BLaER1 treated with 17β-estradiol and CSF1 and Interleukin-3, amounts not matched to agents 10 nM and 100 nM (cell line): Measurements from ENCODE around the gene LRRK2.
A peak's percentile ranks its signal among the peaks of the same experiment; 100 is the strongest.

Experiments
- H3K27ac ChIP-seq, 11 experiments: shearing (Covaris generic); formaldehyde crosslinking; 2 replicates each; pipeline ENCODE4 v1.8.1; 2022
- H3K27me3 ChIP-seq, 11 experiments: shearing (Covaris generic); formaldehyde crosslinking; 2 replicates each; pipeline ENCODE4 v1.8.1; 2022
- H3K36me3 ChIP-seq, 11 experiments: shearing (Covaris generic); formaldehyde crosslinking; 2 replicates each; pipeline ENCODE4 v1.8.1; 2022
- H3K4me1 ChIP-seq, 10 experiments: shearing (Covaris generic); formaldehyde crosslinking; 2 replicates each; pipeline ENCODE4 v1.8.1; 2022
- H3K4me2 ChIP-seq, 11 experiments: shearing (Covaris generic); formaldehyde crosslinking; 2 replicates each; pipeline ENCODE4 v1.8.1; 2022
- H3K4me3 ChIP-seq, 10 experiments: shearing (Covaris generic); formaldehyde crosslinking; 2 replicates each; pipeline ENCODE4 v1.8.1; 2022
- H3K9ac ChIP-seq, 11 experiments: shearing (Covaris generic); formaldehyde crosslinking; 2 replicates each; pipeline ENCODE4 v1.8.1; 2022
- H3K9me3 ChIP-seq, 11 experiments: shearing (Covaris generic); formaldehyde crosslinking; replicated peaks in 1 of 11; 2 replicates each; pipeline ENCODE4 v1.8.1; 2022
- H4K20me1 ChIP-seq, 11 experiments: shearing (Covaris generic); formaldehyde crosslinking; 2 replicates each; pipeline ENCODE4 v1.8.1; 2022
- Cebpa-rat ChIP-seq, 11 experiments: shearing (Covaris generic); IDR thresholded peaks; 2 replicates each; pipeline ENCODE4 v1.8.1; 2022

The LRRK2 gene

DNA sequence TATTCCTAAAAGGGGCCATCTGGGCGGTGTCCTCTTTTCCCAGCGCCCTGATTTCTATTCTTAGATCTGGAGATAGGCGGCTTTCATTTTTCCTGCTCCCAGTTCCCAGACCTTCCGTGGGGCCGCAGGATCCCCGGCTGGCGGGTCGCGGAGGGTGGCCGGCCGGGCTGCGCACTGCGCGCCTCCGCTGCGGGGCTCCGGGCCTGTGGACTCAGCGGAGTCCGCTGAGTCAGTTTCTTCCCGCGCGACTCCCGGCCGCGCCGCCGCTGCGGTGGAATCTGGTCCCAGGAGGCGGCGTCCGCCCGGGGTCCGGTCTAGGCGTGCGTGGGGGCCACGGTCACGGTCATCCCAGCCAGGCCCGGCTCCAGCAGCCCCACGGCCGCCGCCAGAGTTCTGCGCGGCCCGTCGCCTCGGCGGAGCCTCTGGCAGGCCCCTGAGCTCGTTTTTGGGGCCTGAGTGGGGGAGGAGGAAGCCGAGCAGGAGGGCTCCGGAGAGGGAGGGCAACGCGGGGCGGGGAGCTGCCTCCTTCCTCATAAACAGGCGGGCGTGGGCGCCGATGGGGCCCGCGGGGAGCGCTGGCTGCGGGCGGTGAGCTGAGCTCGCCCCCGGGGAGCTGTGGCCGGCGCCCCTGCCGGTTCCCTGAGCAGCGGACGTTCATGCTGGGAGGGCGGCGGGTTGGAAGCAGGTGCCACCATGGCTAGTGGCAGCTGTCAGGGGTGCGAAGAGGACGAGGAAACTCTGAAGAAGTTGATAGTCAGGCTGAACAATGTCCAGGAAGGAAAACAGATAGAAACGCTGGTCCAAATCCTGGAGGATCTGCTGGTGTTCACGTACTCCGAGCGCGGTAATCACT is at the start of gene LRRK2:
Gene LRRK2, plus strand, starts transcription at position 559 of the 853 bp plus-strand sequence. Its CDS starts 135 bp downstream, at position 694.
- no peak for TF ChIP-seq Cebpa-rat (IDR thresholded peaks at IDR 0.05)
- Histone ChIP-seq H3K36me3 (no peaks in the 10 kb centered on the region), H3K27ac (peak within 1 kb of the TSS; percentile 83 to 96 (median 93)), H4K20me1 (no peaks in the 10 kb centered on the region), H3K27me3 (peaks cover 0 to 13% (median 0%) of the 10 kb centered on the region in 11 experiments; a peak in 1 of 22 replicates), H3K4me3 (peak within 1 kb of the TSS; percentile 56 to 74 (median 66)), H3K9me3 (peaks cover 0 to 11% (median 0%) of the 10 kb centered on the region in 11 experiments; a peak in 4 of 22 replicates), H3K4me1 (peaks cover 38 to 62% (median 45%) of the 10 kb centered on the region in 10 experiments), H3K9ac (peak within 1 kb of the TSS; percentile 79 to 94 (median 90)), H3K4me2 (peak within 1 kb of the TSS; percentile 85 to 97 (median 92))

DNA sequence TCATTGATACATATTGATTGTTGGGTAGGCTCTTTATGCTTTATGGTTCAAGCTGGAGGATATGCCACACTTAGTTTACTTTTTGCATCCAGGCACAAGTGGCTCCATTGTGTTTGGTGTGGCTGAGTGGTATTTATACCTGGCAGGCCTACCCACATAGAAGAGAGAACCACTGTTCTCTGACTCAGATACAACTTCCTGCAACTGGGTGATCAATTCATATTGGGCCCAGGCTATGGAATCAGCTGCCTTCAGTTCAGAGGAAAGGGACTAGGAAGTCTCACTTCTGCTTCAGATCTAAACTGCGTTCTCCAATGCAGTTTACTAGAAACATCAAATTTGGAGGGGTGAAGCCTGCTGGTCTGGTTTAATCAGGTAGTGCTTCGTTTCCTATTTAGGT is 49.8 kb upstream of the LRRK2 start:
- Histone ChIP-seq H3K9ac (no peak overlapping the region), H3K27me3 (peaks cover 0 to 5% (median 0%) of the 10 kb centered on the region in 11 experiments; a peak in 2 of 22 replicates), H3K4me1 (peaks cover 0 to 7% (median 2%) of the 10 kb centered on the region in 10 experiments; a peak in 7 of 20 replicates), H3K27ac (no peak overlapping the region), H3K4me2 (no peak overlapping the region), H3K9me3 (peaks cover 0 to 7% (median 3%) of the 10 kb centered on the region in 11 experiments; a peak in 11 of 22 replicates), H4K20me1 (no peaks in the 10 kb centered on the region), H3K4me3 (no peak overlapping the region), H3K36me3 (no peaks in the 10 kb centered on the region)
- no peak for TF ChIP-seq Cebpa-rat (IDR thresholded peaks at IDR 0.05)

DNA sequence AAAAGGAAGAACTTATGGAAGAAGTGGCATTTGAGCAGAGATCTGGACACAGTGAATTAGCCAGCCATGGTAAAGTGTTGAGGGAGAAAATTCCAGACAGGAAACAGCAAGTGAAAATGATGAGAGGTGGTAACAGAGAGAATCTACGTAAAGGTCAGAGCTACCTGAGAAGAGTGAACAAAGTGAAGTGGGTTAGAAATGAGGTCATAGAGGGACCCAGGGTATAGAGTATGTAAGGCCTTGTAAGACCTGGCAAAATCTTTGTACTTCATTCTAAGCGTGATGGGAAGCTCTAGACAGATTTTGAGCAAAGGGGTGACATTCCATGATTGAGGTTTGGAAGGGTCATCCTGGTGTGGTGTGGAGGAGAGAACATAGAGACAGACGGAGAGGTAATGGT is 49.3 kb upstream of the LRRK2 start:
- no peak overlapping the region for H3K27ac ChIP-seq
- H3K36me3 ChIP-seq = no peaks in the 10 kb centered on the region
- H3K9ac ChIP-seq = no peak overlapping the region
- peaks cover 2 to 11% (median 8%) of the 10 kb centered on the region in 11 experiments; a peak in 17 of 22 replicates for H3K9me3 ChIP-seq
- no peak overlapping the region for H3K4me3 ChIP-seq
- peaks cover 0 to 5% (median 2%) of the 10 kb centered on the region in 10 experiments; a peak in 7 of 20 replicates for H3K4me1 ChIP-seq
- no peaks in the 10 kb centered on the region for H4K20me1 ChIP-seq
- H3K4me2 ChIP-seq = no peak overlapping the region
- H3K27me3 ChIP-seq = peaks cover 0 to 5% (median 0%) of the 10 kb centered on the region in 11 experiments; a peak in 2 of 22 replicates
- TF ChIP-seq Cebpa-rat (IDR thresholded peaks at IDR 0.05) = no peak

DNA sequence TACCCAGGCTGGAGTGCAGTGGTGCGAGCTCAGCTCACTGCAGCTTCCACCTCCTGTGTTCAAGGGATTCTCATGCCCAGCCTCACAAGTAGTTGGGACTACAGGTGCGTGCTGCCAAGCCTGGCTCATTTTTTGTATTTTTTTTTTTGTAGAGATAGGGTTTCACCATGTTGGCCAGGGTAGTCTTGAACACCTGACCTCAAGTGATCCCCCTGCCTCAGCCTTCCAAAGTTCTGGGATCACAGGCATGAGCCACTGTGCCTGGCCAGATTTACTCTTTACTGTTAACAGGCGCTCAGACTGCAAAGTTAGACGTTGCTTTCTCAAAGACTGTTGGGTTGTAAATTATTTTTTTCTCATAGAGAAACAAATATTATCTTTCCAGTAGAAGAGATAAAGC is 46.1 kb upstream of the LRRK2 start:
- no peak for TF ChIP-seq Cebpa-rat (IDR thresholded peaks at IDR 0.05)
- no peaks in the 10 kb centered on the region for H4K20me1 ChIP-seq
- 0 out of 22 replicates have a peak, but pooled peaks cover 0 to 5% (median 0%) of the 10 kb centered on the region in 11 experiments for H3K27me3 ChIP-seq
- peaks cover 0 to 7% (median 0%) of the 10 kb centered on the region in 10 experiments; a peak in 1 of 20 replicates for H3K4me1 ChIP-seq
- H3K4me3 ChIP-seq = no peak overlapping the region
- H3K4me2 ChIP-seq = no peak overlapping the region
- no peak overlapping the region for H3K27ac ChIP-seq
- H3K9ac ChIP-seq = no peak overlapping the region
- H3K9me3 ChIP-seq = peaks cover 5 to 15% (median 10%) of the 10 kb centered on the region in 11 experiments; a peak in 17 of 22 replicates
- H3K36me3 ChIP-seq = no peaks in the 10 kb centered on the region

DNA sequence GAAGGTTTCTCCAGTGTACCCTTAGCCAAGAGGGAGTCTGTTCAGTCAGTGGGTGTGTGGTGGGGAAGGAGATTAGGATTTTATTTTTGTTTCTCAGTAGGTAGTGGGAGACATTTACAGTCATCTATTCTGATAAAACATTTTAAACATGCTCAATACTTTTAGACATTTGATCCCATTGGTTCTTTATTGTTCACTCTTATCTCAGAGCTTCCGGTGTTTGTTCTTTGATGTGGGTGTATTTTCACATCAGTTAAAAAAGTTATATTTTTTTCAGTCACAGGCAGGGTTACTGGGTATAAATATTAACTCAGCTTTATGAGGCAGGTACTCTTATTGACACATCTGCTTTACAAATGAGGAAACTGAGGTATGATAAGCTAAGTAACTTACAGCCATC is 43.3 kb upstream of the LRRK2 start:
- Histone ChIP-seq H3K4me2 (no peak overlapping the region), H3K4me3 (no peak overlapping the region), H4K20me1 (no peaks in the 10 kb centered on the region), H3K27me3 (0 out of 22 replicates have a peak, but pooled peaks cover 0 to under 1% (median 0%) of the 10 kb centered on the region in 11 experiments), H3K27ac (no peak overlapping the region), H3K4me1 (peaks cover 0 to 7% (median 0%) of the 10 kb centered on the region in 10 experiments; a peak in 1 of 20 replicates), H3K9me3 (peaks cover 5 to 15% (median 11%) of the 10 kb centered on the region in 11 experiments; a peak in 17 of 22 replicates), H3K9ac (no peak overlapping the region), H3K36me3 (no peaks in the 10 kb centered on the region)
- TF ChIP-seq Cebpa-rat (IDR thresholded peaks at IDR 0.05) = no peak

DNA sequence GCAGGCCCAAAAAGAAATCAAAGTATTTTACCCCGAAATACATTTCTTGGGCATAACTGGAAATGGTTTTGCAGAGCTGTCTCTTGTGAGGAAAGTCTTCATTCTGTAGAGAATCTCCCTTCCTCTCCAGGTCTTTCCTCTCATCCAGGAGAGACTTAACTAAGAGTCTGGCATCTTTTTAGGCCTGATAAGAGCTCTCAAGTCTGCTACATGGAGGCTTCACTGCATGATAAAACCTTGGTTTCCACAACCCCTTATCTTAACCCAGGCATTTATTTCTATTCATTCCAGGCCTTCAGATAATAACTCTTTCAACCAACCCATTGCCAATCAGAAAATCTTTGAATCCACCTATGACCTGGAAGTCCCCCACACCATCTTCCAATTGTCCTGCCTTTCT is 41.1 kb upstream of the LRRK2 start:
- no peaks in the 10 kb centered on the region for H4K20me1 ChIP-seq
- no peak overlapping the region for H3K4me3 ChIP-seq
- H3K9me3 ChIP-seq = peaks cover 11 to 34% (median 18%) of the 10 kb centered on the region in 11 experiments
- peaks cover 0 to 7% (median 0%) of the 10 kb centered on the region in 10 experiments; a peak in 1 of 20 replicates for H3K4me1 ChIP-seq
- H3K27ac ChIP-seq = no peak overlapping the region
- H3K9ac ChIP-seq = no peak overlapping the region
- TF ChIP-seq Cebpa-rat (IDR thresholded peaks at IDR 0.05) = no peak
- H3K27me3 ChIP-seq = no peaks in the 10 kb centered on the region
- H3K4me2 ChIP-seq = no peak overlapping the region
- H3K36me3 ChIP-seq = 0 out of 22 replicates have a peak, but pooled peaks cover 0 to 3% (median 0%) of the 10 kb centered on the region in 11 experiments

DNA sequence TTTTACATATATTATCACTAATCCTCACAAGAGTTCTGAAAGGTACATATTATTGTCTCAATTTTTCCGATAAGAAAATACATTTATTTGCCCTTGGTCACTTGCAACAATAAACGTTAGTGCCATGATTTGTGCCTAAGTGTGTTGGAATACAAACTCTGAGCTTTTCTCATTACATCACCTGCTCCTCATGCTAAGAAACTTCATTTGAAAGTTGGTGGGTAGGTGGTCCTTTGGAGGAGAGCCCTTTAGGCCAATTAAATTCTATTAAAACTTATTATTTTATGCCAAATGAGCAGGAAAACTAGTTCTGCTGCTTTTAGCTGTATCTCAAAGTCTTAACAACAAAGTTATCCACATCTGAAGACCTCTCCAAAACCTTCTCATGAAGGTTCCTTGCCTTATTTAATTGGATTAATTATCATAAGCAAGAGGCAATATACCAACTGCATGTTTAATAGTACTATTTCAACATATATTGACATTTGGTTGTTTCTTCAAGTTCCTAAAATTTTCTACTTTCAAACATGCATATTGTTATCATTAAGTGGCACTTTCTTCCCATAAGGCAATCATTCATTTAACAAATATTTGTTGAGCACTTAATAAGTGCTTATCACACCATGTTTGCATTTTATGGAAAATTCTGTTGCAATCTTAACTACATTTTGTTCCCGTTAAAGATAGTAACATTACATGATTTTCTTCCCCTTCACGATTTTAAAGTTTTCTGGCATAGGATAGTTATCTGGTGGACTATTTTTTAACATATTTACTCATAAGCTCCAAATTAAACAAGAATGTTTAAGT is 40.1 kb upstream of the LRRK2 start:
- H3K4me2 ChIP-seq = no peak overlapping the region
- no peak overlapping the region for H3K9ac ChIP-seq
- no peaks in the 10 kb centered on the region for H4K20me1 ChIP-seq
- H3K4me1 ChIP-seq = peaks cover 0 to 7% (median 0%) of the 10 kb centered on the region in 10 experiments; a peak in 1 of 20 replicates
- H3K9me3 ChIP-seq = peaks cover 16 to 44% (median 27%) of the 10 kb centered on the region in 11 experiments
- no peak overlapping the region for H3K27ac ChIP-seq
- no peak overlapping the region for H3K4me3 ChIP-seq
- H3K27me3 ChIP-seq = no peaks in the 10 kb centered on the region
- TF ChIP-seq Cebpa-rat (IDR thresholded peaks at IDR 0.05) = no peak
- H3K36me3 ChIP-seq = 0 out of 22 replicates have a peak, but pooled peaks cover 0 to 3% (median 0%) of the 10 kb centered on the region in 11 experiments

DNA sequence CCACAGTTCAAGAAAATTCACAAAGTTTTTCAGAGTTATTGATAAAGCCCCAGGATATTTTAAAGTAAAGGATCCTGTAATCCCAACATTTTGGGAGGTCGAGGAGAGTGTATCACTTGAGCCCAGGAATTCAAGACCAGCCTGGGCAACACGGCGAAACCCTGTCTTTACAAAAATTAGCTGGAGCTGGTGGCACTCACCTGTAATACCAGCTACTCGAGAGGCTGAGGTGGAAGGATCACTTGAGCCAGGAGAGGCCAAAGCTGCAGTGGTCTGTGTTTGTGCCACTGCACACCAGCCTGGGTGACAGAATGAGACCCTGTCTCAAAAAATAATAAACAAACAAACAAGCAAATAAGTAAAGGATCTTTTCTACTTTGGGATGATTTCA is 39.5 kb upstream of the LRRK2 start:
- no peak overlapping the region for H3K4me3 ChIP-seq
- TF ChIP-seq Cebpa-rat (IDR thresholded peaks at IDR 0.05) = no peak
- H3K4me2 ChIP-seq = no peak overlapping the region

More for the DNA sequence above, 39.5 kb upstream of the LRRK2 start:
- peaks cover 21 to 46% (median 30%) of the 10 kb centered on the region in 11 experiments for H3K9me3 ChIP-seq
- H3K4me1 ChIP-seq = peaks cover 0 to 7% (median 0%) of the 10 kb centered on the region in 10 experiments; a peak in 1 of 20 replicates
- H3K9ac ChIP-seq = no peak overlapping the region
- no peak overlapping the region for H3K27ac ChIP-seq
- H4K20me1 ChIP-seq = no peaks in the 10 kb centered on the region
- H3K27me3 ChIP-seq = no peaks in the 10 kb centered on the region
- 0 out of 22 replicates have a peak, but pooled peaks cover 0 to 3% (median 0%) of the 10 kb centered on the region in 11 experiments for H3K36me3 ChIP-seq
